ENCODE measurements around the gene ATOH8. TPM values are rescaled to one million over a fixed set of nuclear protein-coding genes. Genes with fewer than 3 reads are reported as not detected.

The ATOH8 gene
- total RNA-seq, 2 experiments from 2014 or later, result not detected

DNA sequence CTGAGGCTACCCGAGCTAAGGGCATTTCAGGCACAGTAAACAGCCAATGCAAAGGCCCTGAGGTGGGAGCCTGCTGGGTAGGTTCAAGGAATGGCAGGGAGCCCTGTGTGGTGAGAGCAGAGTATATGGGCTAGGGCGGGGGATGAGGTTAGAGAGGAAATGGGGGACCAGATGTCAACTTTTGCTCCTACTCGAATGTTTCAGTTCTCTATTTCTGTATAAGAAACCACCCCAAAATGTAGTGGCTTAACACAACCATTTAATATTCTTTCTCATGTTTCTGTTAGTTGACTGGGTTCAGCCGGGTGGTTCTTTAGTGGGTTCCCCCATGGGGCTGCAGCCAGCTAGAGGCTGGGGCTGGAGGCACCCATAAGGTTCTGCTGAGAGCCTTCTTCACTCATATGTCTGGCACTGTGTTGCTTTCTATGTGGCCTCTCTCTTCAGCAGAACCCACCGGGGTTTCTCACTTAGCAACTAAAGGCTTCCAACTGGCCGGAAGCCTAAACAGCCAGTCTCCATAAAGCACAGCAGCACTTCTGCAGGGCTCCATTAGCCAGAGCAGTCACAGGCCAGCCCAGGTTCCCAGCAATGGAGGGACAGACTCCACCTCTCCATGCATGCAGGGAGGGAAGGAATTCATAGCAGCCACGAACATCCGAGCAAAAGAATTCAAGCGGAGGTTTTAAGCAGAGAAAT is 5.6 kb upstream of the ATOH8 start:
- POLR2A ChIA-PET, result no interaction called here
- CTCF ChIA-PET, result interaction anchor here (1.5 to 6.8 kb wide), 2 partner anchors 19 to 65 kb away, joined by 4 to 46 read pairs; no protein-coding TSS in a partner anchor

GRCh38 chr2:85748985-85749875 is 4.6 kb upstream of the ATOH8 start:
- POLR2A ChIA-PET, result interaction anchor here (0.6 kb wide), 1 partner anchor 65 kb away, joined by 3 read pairs; no protein-coding TSS in a partner anchor
- CTCF ChIA-PET, result interaction anchor here (1.1 to 6.8 kb wide), 4 partner anchors 21 to 64 kb away, joined by 3 to 46 read pairs (median 4); no protein-coding TSS in a partner anchor

DNA sequence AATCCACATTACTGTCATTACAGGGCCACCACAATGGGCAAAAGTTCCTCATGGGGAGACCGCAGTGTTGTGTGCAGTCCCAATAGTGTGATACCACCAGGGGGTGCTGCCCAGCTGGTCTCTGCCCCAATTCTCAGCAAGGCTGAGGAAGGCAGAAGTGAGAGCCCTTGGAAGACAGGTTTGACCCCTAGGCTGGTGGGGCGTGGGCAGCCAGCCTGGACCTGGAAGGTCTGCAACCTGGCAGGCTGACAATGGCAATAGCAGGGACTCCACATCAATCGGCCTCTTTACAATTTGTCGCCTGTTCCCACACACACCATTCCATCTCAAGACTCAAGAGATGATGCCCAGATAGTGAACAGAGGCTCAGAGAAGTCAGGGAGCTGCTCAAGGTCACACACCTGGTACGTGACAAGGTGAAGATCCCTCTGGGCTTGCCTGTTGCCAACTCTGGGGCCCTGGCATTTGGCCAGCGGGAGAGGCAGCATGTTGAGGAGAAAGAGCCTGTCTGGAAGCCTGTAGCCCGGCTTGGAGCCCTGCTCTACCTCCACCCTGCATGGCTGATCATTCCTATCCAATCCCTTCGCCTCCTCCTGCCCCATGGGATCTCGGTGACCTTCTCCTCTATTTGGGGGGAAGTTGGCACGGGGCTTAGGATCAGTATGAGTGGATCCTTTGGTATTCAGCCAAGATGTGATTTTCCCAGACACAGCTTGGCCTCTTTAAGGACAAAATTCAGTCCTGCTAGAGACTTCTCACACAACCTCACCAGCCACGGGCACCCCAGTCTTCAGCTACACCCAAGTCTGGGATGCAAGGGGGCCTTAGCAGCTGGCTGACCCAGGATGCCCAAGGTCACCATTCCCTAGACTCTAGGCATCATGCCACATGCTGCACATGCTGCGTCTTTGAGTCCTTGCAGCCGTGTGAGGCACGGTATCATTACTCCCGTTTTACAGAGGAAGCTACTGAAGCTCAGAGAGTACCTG is 2.9 kb upstream of the ATOH8 start:
- ChIA-PET POLR2A (no interaction called here), CTCF (interaction anchor here (0.9 to 6.8 kb wide), 8 partner anchors 10 to 66 kb away, joined by 3 to 46 read pairs (median 4); no protein-coding TSS in a partner anchor)

GRCh38 chr2:85751627-85752026 is 2.2 kb upstream of the ATOH8 start:
- CTCF ChIA-PET, result interaction anchor here (0.9 to 6.8 kb wide), 6 partner anchors 10 to 65 kb away, joined by 3 to 46 read pairs (median 3); no protein-coding TSS in a partner anchor
- POLR2A ChIA-PET, result no interaction called here

DNA sequence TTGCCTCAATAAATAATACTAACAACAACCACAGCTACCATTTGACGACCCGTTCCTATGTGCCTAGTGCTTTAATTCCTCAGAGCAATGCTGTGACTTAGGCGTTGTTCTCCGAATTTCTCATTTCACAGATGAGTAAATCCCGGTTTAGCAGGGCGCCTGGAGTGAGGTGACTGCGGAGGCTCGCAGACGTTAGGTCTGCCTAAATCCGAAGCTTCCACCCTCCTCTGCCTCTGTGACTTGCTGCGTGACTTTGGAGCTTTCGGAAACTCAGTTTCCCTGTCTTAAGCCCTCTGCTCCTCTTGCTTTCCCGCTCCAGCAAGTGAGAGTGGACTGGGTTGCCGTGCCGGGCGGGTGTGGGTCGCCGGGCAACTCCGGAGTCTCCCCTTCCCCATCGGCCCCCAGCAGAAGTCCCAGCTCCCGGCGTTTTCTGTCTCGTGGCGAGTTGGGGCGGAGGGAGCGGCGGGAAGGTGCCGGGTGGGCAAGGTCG is 711 bp upstream of the ATOH8 start:
- POLR2A ChIA-PET, result no interaction called here
- CTCF ChIA-PET, result interaction anchor here (1.2 to 6.8 kb wide), 3 partner anchors 24 to 61 kb away, joined by 3 to 46 read pairs (median 4); no protein-coding TSS in a partner anchor

DNA sequence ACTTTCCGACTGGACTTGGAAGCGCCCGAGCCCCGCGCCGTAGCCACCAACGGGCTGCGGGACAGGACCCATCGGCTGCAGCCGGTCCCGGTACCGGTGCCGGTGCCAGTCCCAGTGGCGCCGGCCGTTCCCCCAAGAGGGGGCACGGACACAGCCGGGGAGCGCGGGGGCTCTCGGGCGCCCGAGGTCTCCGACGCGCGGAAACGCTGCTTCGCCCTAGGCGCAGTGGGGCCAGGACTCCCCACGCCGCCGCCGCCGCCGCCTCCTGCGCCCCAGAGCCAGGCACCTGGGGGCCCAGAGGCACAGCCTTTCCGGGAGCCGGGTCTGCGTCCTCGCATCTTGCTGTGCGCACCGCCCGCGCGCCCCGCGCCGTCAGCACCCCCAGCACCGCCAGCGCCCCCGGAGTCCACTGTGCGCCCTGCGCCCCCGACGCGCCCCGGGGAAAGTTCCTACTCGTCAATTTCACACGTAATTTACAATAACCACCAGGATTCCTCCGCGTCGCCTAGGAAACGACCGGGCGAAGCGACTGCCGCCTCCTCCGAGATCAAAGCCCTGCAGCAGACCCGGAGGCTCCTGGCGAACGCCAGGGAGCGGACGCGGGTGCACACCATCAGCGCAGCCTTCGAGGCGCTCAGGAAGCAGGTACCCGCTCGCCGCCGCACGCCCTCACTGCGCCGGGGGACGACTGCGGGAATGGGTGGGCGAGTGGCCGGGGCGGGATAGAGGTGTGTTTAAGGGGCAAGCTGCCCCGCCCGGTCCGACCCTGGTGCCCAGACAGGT is 713 bp downstream of the ATOH8 start:
- CTCF ChIA-PET, result interaction anchor here (6.8 kb wide), 1 partner anchor 59 kb away, joined by 46 read pairs; no protein-coding TSS in a partner anchor
- POLR2A ChIA-PET, result interaction anchor here (0.6 kb wide), 1 partner anchor 19 kb away, joined by 3 read pairs; no protein-coding TSS in a partner anchor

- ChIA-PET CTCF (no interaction called here), POLR2A (interaction anchor here (0.6 kb wide), 1 partner anchor 193 kb away, joined by 4 read pairs; no protein-coding TSS in a partner anchor)
Observed at GRCh38 chr2:85755122-85756027, 1.6 kb downstream of the ATOH8 start.

GRCh38 chr2:85756195-85756594 is 2.4 kb downstream of the ATOH8 start:
- ChIA-PET CTCF (no interaction called here), POLR2A (interaction anchor here (0.6 kb wide), 1 partner anchor 194 kb away, joined by 4 read pairs; no protein-coding TSS in a partner anchor)

GRCh38 chr2:85756822-85757435 is 3.1 kb downstream of the ATOH8 start:
- CTCF ChIA-PET, result interaction anchor here (1.5 kb wide), 1 partner anchor 57 kb away, joined by 4 read pairs; no protein-coding TSS in a partner anchor
- POLR2A ChIA-PET, result no interaction called here

DNA sequence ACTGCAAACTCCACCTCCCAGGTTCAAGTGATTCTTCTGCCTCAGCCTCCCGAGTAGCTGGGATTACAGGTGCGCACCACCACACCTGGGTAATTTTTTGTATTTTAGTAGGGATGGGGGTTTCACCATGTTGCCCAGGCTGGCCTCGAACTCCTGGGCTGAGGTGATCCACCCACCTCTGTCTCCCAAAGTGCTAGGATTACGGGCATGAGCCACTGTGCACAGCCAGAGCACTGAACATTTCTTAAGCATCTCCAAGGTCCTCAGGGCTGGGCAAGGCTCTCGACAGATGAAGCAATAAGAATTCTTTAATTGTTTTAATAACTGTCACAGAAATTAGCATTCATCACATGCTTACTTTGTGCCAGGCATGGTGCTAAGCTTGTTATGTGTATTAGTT is 4.1 kb downstream of the ATOH8 start:
- CTCF ChIA-PET, result interaction anchor here (1.5 kb wide), 1 partner anchor 56 kb away, joined by 4 read pairs; no protein-coding TSS in a partner anchor

DNA sequence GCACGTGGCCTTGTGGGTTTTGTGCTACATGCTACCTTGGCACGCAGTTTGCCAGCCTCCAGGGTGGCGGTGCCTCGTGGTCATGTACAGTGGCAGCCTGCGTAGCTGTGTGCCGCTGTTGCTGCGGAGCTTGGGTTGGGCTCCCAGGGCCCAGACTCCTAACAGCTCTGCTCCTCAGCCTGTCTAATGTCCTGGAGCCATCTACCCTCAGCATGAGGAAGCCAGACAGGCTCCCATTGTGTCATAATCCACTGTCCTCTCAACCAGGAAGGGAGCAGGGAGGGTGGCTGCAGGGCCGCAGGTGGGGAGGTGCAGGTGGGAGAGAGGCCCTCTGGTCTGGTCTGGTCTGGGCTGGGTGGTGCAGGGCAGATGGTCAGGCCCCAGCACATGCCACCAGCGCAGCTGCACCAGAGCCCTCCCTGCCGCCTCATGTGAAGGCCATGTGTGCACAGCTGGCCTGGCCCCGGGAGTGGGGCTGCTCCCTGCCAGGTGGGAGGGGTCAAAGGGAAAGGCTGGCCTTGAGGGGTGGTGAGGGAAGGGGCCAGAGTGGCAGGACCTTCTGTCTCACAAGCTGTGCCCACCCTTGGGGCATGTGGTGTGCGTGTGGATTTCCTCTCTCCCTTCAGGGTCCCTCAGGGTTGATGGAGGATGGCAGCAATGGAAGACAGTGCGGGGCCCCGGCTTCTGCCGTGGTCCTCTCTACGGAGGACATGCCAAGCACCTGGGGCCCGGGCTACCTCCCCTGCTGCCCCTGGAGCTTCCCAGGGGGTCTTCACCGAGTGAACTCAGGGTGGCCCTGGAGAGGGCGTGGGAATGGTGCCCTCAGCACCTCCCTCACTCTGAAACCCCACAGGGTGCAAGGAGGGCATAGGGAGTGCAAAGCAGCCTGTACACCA is 4.8 kb downstream of the ATOH8 start:
- ChIA-PET CTCF (interaction anchor here (1.5 kb wide), 1 partner anchor 55 kb away, joined by 4 read pairs; no protein-coding TSS in a partner anchor), POLR2A (no interaction called here)

More for the DNA sequence above, 4.1 kb downstream of the ATOH8 start:
- POLR2A ChIA-PET, result no interaction called here

DNA sequence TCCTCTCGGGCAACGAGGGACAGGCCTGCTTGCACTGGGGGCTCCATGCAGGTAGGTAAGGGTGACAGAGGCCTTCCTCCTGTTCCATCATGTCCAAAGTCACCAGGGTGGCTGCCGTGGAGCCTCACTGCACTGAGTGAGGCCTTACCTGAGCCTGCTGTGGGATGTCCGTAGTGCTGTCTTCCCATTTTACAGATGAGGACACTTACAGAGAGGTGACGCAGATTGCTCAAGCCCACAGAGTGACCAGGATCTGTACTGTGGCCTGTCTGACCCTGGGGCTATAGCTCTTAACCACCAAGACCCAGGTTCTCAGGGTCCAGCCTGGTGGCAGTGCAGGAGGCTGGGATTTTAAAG is 5.4 kb downstream of the ATOH8 start:
- ChIA-PET POLR2A (no interaction called here), CTCF (no interaction called here)

DNA sequence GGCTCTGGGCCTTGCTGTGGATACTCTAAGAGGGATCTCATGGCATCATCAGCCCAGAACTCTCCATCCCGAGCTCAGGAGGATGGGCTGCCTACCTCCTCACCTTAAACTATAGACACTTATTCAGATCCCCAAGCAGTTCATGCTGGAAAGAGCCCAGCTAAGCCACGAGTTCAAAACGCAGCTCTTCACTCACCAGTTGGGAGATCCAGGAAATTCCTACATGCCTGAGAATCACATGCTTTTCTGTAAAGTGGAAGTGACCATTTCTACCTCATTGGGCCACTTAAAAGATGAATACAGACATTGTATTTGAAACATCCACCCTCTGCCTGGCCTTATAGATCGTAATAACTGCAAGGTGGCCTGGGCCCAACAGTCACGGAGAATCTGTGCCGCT is 6.6 kb downstream of the ATOH8 start:
- POLR2A ChIA-PET, result no interaction called here
- CTCF ChIA-PET, result interaction anchor here (1.5 kb wide), 1 partner anchor 10 kb away, joined by 4 read pairs; no protein-coding TSS in a partner anchor

DNA sequence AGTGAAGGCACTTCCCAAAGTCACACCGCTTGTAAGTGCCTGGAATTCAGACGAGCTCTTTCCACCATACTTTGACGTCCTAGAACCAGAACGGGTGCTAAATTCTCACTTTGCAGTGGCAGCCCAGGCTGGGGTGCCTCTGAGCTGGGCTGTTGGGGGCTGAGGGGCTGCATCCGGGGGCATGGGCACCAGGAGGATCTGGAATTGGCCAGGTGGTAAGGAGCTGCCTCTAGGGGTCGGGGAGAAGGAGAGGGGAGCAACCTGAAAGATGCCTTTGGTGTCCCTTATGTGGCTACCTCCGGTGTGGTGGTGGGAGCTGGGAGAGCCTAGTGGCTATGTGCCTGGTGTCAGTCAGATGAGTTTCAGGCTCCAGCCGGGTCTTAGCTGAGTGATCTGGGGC is 7.1 kb downstream of the ATOH8 start:
- CTCF ChIA-PET, result interaction anchor here (0.8 to 1.5 kb wide), 3 partner anchors 9 to 16 kb away, joined by 3 to 4 read pairs (median 4); no protein-coding TSS in a partner anchor
- POLR2A ChIA-PET, result no interaction called here

DNA sequence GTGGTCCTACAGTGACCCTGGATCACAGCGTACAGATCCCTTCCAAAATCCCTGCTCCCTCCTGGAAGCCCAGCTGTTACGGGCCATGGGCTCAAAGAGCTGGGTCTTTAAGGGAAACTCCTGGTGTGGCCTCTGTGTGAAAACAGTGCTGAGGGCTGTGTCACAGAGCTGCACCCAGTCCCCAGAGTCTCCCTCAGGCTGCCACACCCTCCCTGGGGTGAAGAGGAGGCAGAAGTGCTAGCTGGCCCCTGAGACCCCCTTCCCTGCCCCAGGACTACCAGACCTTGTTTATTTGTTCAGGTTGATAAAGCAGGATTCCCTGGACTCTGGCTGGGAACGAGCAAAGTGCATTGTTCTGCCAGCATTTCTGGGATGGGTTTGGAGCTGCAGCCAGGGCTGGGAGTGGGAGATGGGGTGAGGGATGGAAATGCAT is 7.7 kb downstream of the ATOH8 start:
- POLR2A ChIA-PET, result no interaction called here
- CTCF ChIA-PET, result interaction anchor here (0.8 to 1.5 kb wide), 3 partner anchors 9 to 16 kb away, joined by 3 to 4 read pairs (median 4); no protein-coding TSS in a partner anchor
